OCI-LY1 (cell line): ENCODE data around the gene CCDC87.
"Not testable (repeated sequence)": the region's sequence is repeated elsewhere in the genome, so short reads cannot be mapped to it uniquely, and the experiment has no call there.

ENCODE experiments used
- H2AFZ ChIP-seq: fragments of 200-600 bp; sonication (generic), shearing (Covaris generic); 2 replicates; pipeline ENCODE4 v1.6.0; 2014; ENCODE audit warnings: antibody characterized with exemption, mild to moderate bottlenecking, low read length
- H3F3A ChIP-seq: fragments of 200-600 bp; sonication (generic), shearing (Covaris generic); 2 replicates; pipeline ENCODE4 v1.6.0; 2014; ENCODE audit warnings: mild to moderate bottlenecking, antibody characterized with exemption, low read length, moderate library complexity; ENCODE audit not compliant: insufficient read depth
- H3K27ac ChIP-seq: fragments of 200-600 bp; sonication (generic); 2 replicates; pipeline ENCODE4 v1.5.1; 2014; ENCODE audit warnings: low read length, mixed run types, mild to moderate bottlenecking, low read depth; ENCODE audit not compliant: poor library complexity, severe bottlenecking
- H3K27me3 ChIP-seq: fragments of 200-600 bp; sonication (generic); 2 replicates; pipeline ENCODE4 v1.6.0; 2014; ENCODE audit warnings: antibody characterized with exemption, mild to moderate bottlenecking, low read length, moderate library complexity; ENCODE audit not compliant: insufficient read depth
- H3K36me3 ChIP-seq: fragments of 200-600 bp; sonication (generic); 2 replicates; pipeline ENCODE4 v1.6.1; 2014; ENCODE audit warnings: mild to moderate bottlenecking, antibody characterized with exemption, low read length, moderate library complexity, mixed read lengths; ENCODE audit not compliant: insufficient read depth
- H3K4me1 ChIP-seq: fragments of 200-600 bp; sonication (generic); 2 replicates; pipeline ENCODE4 v1.5.1; 2014; ENCODE audit warnings: mild to moderate bottlenecking, low read length, moderate library complexity; ENCODE audit not compliant: insufficient read depth, severe bottlenecking
- H3K4me2 ChIP-seq: fragments of 200-600 bp; sonication (generic), shearing (Covaris generic); 2 replicates; pipeline ENCODE4 v1.6.1; 2014; ENCODE audit warnings: low read length
- H3K4me3 ChIP-seq: fragments of 200-600 bp; sonication (generic); 2 replicates; pipeline ENCODE4 v1.5.1; 2014; ENCODE audit warnings: low read length, low read depth, mild to moderate bottlenecking, mixed read lengths; ENCODE audit not compliant: poor library complexity, severe bottlenecking
- H3K79me2 ChIP-seq: fragments of 200-600 bp; shearing (Covaris generic); 2 replicates; pipeline ENCODE4 v1.6.1; 2016; ENCODE audit warnings: mixed run types, low read length, mixed read lengths; ENCODE audit not compliant: insufficient read depth
- H3K9ac ChIP-seq: fragments of 200-600 bp; sonication (generic), shearing (Covaris generic); 2 replicates; pipeline ENCODE4 v1.6.1; 2014; ENCODE audit warnings: mild to moderate bottlenecking, low read length, mixed read lengths
- H3K9me2 ChIP-seq: fragments of 200-600 bp; sonication (generic), shearing (Covaris generic); 2 replicates; pipeline ENCODE4 v1.6.1; 2014; ENCODE audit warnings: low read depth, mild to moderate bottlenecking, low read length, mixed read lengths
- H3K9me3 ChIP-seq: fragments of 200-600 bp; shearing (Covaris generic); 2 replicates; pipeline ENCODE4 v1.6.1; 2014; ENCODE audit warnings: low read length, mixed read lengths
- H4K20me1 ChIP-seq: fragments of 200-600 bp; sonication (generic), shearing (Covaris generic); 2 replicates; pipeline ENCODE4 v1.6.0; 2016; ENCODE audit warnings: mild to moderate bottlenecking, low read length; ENCODE audit not compliant: insufficient read depth
- EZH2 ChIP-seq: fragments of 200-600 bp; sonication (generic), shearing (Covaris generic); IDR thresholded peaks from 2 replicates; pipeline ENCODE4 v1.8.0; 2017; ENCODE audit warnings: borderline replicate concordance, mixed run types, mild to moderate bottlenecking, antibody characterized with exemption, low read length, moderate library complexity, mixed read lengths
- TF ChIP-seq, protein P1 (sequence below): fragments of 200-600 bp; sonication (generic), shearing (Covaris generic); IDR thresholded peaks from 2 replicates; pipeline ENCODE4 v1.5.1; 2017; ENCODE audit warnings: mild to moderate bottlenecking, antibody characterized with exemption, low read length, moderate library complexity, mixed read lengths

Gene CCDC87

GRCh38 chr11:66609721-66610617 is 17.1 kb upstream of the CCDC87 start:
- no peak for TF ChIP-seq EZH2
- TF ChIP-seq, protein P1, sequence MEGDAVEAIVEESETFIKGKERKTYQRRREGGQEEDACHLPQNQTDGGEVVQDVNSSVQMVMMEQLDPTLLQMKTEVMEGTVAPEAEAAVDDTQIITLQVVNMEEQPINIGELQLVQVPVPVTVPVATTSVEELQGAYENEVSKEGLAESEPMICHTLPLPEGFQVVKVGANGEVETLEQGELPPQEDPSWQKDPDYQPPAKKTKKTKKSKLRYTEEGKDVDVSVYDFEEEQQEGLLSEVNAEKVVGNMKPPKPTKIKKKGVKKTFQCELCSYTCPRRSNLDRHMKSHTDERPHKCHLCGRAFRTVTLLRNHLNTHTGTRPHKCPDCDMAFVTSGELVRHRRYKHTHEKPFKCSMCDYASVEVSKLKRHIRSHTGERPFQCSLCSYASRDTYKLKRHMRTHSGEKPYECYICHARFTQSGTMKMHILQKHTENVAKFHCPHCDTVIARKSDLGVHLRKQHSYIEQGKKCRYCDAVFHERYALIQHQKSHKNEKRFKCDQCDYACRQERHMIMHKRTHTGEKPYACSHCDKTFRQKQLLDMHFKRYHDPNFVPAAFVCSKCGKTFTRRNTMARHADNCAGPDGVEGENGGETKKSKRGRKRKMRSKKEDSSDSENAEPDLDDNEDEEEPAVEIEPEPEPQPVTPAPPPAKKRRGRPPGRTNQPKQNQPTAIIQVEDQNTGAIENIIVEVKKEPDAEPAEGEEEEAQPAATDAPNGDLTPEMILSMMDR, result no peak
- Histone ChIP-seq H3K79me2 (no peaks in the 10 kb centered on the region), H3F3A (no peaks in the 10 kb centered on the region)

GRCh38 chr11:66607126-66607834 is 14.4 kb upstream of the CCDC87 start:
- Histone ChIP-seq H3K4me2 (no peak overlapping the region), H3K79me2 (no peaks in the 10 kb centered on the region), H3K9me2 (no peaks in the 10 kb centered on the region), H3F3A (no peaks in the 10 kb centered on the region), H4K20me1 (no peaks in the 10 kb centered on the region), H3K4me1 (peaks cover 18% of the 10 kb centered on the region), H3K36me3 (peaks cover 23% of the 10 kb centered on the region; the same call in 1 of the 2 replicates), H3K4me3 (no peak overlapping the region), H2AFZ (no peak overlapping the region), H3K9ac (no peak overlapping the region), H3K27me3 (no peaks in the 10 kb centered on the region), H3K9me3 (no peaks in the 10 kb centered on the region), H3K27ac (peak overlapping the region; percentile 32)
- TF ChIP-seq, protein P1, result no peak
- no peak for TF ChIP-seq EZH2

More at GRCh38 chr11:66609721-66610617, 17.1 kb upstream of the CCDC87 start:
- H3K4me2 ChIP-seq, result no peak overlapping the region
- no peak overlapping the region for H2AFZ ChIP-seq
- peaks cover 17% of the 10 kb centered on the region for H3K4me1 ChIP-seq
- no peaks in the 10 kb centered on the region for H3K9me2 ChIP-seq
- no peaks in the 10 kb centered on the region for H4K20me1 ChIP-seq
- no peak overlapping the region for H3K27ac ChIP-seq
- peaks cover 12% of the 10 kb centered on the region; the same call in 1 of the 2 replicates for H3K36me3 ChIP-seq
- H3K4me3 ChIP-seq, result no peak overlapping the region
- no peaks in the 10 kb centered on the region for H3K9me3 ChIP-seq
- no peaks in the 10 kb centered on the region for H3K27me3 ChIP-seq
- H3K9ac ChIP-seq, result no peak overlapping the region

DNA sequence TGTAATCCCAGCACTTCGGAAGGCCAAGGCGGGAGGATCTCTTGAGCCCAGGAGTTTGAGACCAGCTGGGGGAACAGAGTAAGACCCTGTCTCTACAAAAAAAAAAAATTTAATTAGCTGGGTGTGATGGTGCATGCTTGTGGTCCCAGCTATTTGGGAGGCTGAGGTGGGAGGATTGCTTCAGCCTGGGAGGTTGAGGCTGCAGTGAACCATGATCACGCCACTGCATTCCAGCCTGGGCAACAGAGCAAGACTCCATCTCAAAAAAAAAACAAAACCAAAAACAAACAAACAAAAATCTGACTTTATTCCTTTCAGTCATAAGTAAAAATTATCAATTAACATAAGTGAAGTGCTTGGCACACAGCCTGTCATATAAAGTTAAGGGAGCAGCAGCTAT is 13.7 kb upstream of the CCDC87 start:
- H3K9me3 ChIP-seq, H3K4me3 ChIP-seq, H3F3A ChIP-seq, H2AFZ ChIP-seq, H3K27me3 ChIP-seq, H3K79me2 ChIP-seq, H3K9me2 ChIP-seq, H3K4me2 ChIP-seq, H4K20me1 ChIP-seq, H3K9ac ChIP-seq: not testable (repeated sequence)
- H3K4me1 ChIP-seq, result peaks cover 22% of the 10 kb centered on the region
- H3K27ac ChIP-seq, result peak overlapping the region; percentile 32
- H3K36me3 ChIP-seq, result peaks cover 23% of the 10 kb centered on the region; the same call in 1 of the 2 replicates
